WERI-Rb-1 (cell line): Measurements from ENCODE around the gene SH3RF3.

Source experiments
- DNase-seq: peaks from one replicate; pipeline ENCODE4 v3.0.0-alpha.2; 2020
- H3K27ac ChIP-seq: fragments of 250-450 bp; sonication (Bioruptor Pico); 2 replicates; pipeline ENCODE4 v1.5.1; 2020; ENCODE audit warnings: mild to moderate bottlenecking, moderate library complexity
- H3K27me3 ChIP-seq: fragments of 250-450 bp; sonication (Bioruptor Pico); 2 replicates; pipeline ENCODE4 v1.5.1; 2021; ENCODE audit warnings: mild to moderate bottlenecking, low read depth, moderate library complexity; ENCODE audit not compliant: insufficient read depth, severe bottlenecking
- H3K36me3 ChIP-seq: fragments of 250-450 bp; sonication (Bioruptor Pico); 2 replicates; pipeline ENCODE4 v1.5.1; 2020; ENCODE audit warnings: mild to moderate bottlenecking, moderate library complexity
- H3K4me3 ChIP-seq: 2 replicates; pipeline ENCODE4 v1.5.1; 2011; ENCODE audit warnings: low read depth, mild to moderate bottlenecking, control low read depth, low read length
- H3K9me3 ChIP-seq: fragments of 250-450 bp; sonication (Bioruptor Pico); 2 replicates; pipeline ENCODE4 v1.5.1; 2021; ENCODE audit warnings: mild to moderate bottlenecking, moderate library complexity; ENCODE audit not compliant: severe bottlenecking
- TF ChIP-seq, protein P1 (sequence below): IDR thresholded peaks from 2 replicates; pipeline ENCODE4 v1.5.1; 2011; ENCODE audit warnings: low read depth, mild to moderate bottlenecking, control low read depth, inconsistent platforms, low read length

The SH3RF3 gene

DNA sequence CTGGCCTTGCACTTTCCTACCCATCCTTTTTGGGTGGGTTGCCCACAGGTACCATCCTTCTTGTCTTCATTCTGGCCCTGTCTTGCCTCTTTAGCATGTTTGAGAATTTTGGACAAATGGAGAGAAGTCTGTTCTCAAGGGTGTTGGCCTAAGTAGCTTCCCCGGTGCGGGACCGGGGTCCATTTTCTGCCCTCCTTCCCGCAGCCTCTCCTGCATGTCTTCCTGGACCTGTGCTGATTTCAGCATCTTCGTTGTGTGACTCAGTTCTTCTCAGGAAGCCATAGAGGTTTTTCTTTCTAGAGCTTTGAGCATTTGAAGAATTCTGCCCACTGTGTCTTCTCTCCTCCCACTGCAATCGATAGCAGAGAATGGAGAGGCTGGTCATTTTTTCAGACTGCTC lies 172.7 kb downstream of the SH3RF3 start:
- no peaks in the 10 kb centered on the region for H3K27me3 ChIP-seq
- H3K27ac ChIP-seq: no peak overlapping the region
- no peak overlapping the region for H3K4me3 ChIP-seq
- no peak for DNase-seq
- H3K36me3 ChIP-seq: no peaks in the 10 kb centered on the region
- TF ChIP-seq, protein P1, sequence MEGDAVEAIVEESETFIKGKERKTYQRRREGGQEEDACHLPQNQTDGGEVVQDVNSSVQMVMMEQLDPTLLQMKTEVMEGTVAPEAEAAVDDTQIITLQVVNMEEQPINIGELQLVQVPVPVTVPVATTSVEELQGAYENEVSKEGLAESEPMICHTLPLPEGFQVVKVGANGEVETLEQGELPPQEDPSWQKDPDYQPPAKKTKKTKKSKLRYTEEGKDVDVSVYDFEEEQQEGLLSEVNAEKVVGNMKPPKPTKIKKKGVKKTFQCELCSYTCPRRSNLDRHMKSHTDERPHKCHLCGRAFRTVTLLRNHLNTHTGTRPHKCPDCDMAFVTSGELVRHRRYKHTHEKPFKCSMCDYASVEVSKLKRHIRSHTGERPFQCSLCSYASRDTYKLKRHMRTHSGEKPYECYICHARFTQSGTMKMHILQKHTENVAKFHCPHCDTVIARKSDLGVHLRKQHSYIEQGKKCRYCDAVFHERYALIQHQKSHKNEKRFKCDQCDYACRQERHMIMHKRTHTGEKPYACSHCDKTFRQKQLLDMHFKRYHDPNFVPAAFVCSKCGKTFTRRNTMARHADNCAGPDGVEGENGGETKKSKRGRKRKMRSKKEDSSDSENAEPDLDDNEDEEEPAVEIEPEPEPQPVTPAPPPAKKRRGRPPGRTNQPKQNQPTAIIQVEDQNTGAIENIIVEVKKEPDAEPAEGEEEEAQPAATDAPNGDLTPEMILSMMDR: no peak
- no peaks in the 10 kb centered on the region for H3K9me3 ChIP-seq

DNA sequence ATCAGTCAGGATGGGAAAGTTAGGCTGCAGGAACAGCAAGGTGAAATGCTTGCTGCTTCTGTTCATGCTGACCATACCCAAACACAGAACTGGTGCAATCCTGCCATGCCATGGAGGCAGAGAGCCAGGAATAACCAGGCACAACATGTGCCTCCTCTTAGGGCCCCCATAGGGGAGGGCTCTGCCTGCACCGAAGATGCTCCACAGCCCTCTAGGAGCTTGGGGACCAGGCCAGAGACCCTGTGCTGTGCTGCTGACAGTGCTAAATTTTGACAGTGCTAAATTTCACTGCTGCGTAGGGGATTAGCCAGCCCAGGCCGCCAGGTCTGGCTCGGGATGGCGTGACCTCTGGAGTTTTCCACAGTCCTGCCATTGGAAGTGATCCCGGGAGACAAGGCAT lies 173.3 kb downstream of the SH3RF3 start:
- Histone ChIP-seq H3K4me3 (no peak overlapping the region), H3K27ac (no peak overlapping the region), H3K27me3 (no peaks in the 10 kb centered on the region), H3K9me3 (no peaks in the 10 kb centered on the region), H3K36me3 (no peaks in the 10 kb centered on the region)
- DNase-seq: no peak
- TF ChIP-seq, protein P1: no peak

DNA sequence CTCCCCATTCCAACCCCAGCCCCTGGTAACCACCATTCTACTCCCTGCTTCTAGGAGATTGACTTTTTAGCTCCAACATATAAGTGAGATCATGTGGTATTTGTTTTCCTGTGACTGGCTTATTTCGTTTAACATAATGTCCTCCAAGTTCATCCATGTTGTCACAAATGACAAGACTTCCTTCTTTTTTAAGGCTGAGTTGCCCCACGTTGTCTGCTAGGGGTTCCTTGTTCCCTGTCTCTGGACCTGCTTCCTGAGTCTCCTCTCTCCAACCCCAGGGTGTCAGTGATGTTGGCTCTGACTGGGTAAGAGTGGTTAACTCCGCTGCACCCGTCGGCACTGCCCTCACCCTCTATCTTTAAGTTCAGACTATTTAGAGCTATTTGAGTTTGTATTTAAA lies 175.2 kb downstream of the SH3RF3 start:
- no peak overlapping the region for H3K27ac ChIP-seq
- TF ChIP-seq, protein P1: no peak

DNA sequence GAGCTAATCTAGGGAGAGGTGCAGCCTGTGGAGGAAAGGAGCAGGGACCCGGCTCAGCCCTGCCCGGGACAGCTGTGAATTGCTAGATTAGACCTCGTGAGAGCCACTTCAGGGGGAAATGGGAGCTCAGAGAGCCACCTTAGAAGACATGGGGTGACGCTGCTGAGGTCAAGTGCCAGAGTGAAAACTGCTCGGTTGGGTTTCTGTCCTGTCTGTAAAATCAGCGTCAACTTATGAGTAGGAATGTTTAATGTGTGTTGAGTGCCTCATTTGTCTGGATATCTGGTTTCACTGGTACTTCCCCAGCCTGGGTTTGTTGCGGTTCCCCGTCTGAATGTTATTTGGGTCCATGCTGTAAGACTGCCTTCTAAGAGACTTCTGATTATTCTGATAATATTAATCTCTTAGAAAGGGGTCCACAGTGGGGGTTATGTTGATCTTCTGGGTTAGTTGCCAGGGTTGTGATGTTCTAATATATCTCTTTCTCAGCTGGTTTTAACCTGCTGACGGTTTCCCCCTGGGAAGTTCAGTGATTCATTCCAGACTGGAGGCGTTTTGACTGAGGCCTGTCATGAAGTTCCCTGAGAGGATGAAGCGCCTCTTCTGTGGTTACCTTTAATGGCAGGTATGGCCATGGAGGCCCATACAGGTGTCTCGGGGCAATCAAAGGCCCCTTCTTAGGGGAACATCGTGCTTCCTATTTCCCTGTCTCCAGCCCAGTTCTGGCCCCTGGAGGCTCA lies 175.9 kb downstream of the SH3RF3 start:
- H3K4me3 ChIP-seq: no peak overlapping the region
- H3K36me3 ChIP-seq: no peaks in the 10 kb centered on the region
- no peaks in the 10 kb centered on the region for H3K27me3 ChIP-seq
- H3K27ac ChIP-seq: no peak overlapping the region
- TF ChIP-seq, protein P1: no peak
- no peak for DNase-seq
- no peaks in the 10 kb centered on the region for H3K9me3 ChIP-seq

More for the DNA sequence above, 175.2 kb downstream of the SH3RF3 start:
- no peaks in the 10 kb centered on the region for H3K9me3 ChIP-seq
- H3K4me3 ChIP-seq: no peak overlapping the region
- no peak for DNase-seq
- no peaks in the 10 kb centered on the region for H3K27me3 ChIP-seq
- no peaks in the 10 kb centered on the region for H3K36me3 ChIP-seq

DNA sequence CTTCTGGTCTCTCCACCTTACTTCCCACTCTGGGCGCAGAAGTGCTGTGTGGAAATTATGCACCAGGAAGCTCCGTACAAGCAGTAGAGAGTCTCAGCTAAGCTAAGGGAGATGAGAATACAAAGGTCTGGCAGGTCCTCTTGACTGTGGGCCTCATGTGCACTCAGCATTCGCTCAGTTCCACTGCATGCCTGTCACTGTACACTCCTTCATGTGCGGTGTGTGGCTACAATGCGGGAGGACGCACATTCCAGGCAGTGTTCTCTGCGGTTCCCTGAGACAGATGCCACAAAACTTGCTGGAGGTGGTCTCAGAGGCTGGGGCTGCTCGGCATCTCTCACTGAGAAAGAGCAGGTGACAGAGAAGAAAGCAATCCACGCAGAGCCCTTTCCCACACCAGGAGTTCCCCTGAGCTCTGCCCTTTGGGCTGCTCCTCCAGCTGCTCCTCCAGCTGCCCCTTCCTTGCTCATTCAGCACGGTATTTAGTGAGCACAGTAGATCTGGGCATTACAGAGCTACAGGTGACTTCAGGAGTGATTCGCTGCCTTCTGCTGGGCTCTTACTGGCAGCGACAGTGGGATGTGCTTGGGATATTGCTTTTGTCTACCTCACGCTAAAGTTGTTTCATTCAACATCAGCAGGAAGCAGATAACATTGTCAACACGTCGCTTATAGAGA lies 176.6 kb downstream of the SH3RF3 start:
- no peak for DNase-seq
- H3K9me3 ChIP-seq: no peaks in the 10 kb centered on the region
- TF ChIP-seq, protein P1: no peak
- H3K27me3 ChIP-seq: no peaks in the 10 kb centered on the region
- no peaks in the 10 kb centered on the region for H3K36me3 ChIP-seq
- H3K27ac ChIP-seq: no peak overlapping the region
- no peak overlapping the region for H3K4me3 ChIP-seq
